AG04450 (cell line): Measurements from ENCODE around the gene RAD9A. TPM values are rescaled to one million over a fixed set of nuclear protein-coding genes. Genes with fewer than 3 reads are reported as not detected.

Experiments used
- CTCF ChIA-PET: fragments of 300-600, 350-600 bp; formaldehyde crosslinking; extraction: SDS; loops from one replicate; lab custom pipeline; 2022; ENCODE audit warnings: antibody characterized with exemption, inconsistent platforms; lab: Charles Lee
- POLR2A ChIA-PET: fragments of 350-600 bp; formaldehyde crosslinking; extraction: SDS; loops from one replicate; lab custom pipeline; 2021; ENCODE audit warnings: antibody characterized with exemption, inconsistent platforms; lab: Yijun Ruan, JAX
- DNase-seq: peaks from one replicate; pipeline ENCODE4 v3.0.0-alpha.2; 2011; ENCODE audit warnings: low read depth, low spot score
- H3K27ac ChIP-seq: one replicate; pipeline ENCODE4 v1.5.1; 2012; ENCODE audit warnings: low read depth, low read length, control low read depth
- H3K27me3 ChIP-seq: one replicate; pipeline ENCODE4 v1.6.0; 2012; ENCODE audit warnings: low read length; ENCODE audit not compliant: control insufficient read depth, insufficient read depth
- H3K4me3 ChIP-seq: 2 replicates; pipeline ENCODE4 v1.5.1; 2011; ENCODE audit warnings: mild to moderate bottlenecking, low read depth, low read length, control low read depth
- H3K9me3 ChIP-seq: 2 replicates; pipeline ENCODE4 v1.5.1; 2012; ENCODE audit warnings: low read length; ENCODE audit not compliant: control insufficient read depth, insufficient read depth
- polyA plus RNA-seq: library from polyadenylated mRNA; depleted of rRNA; stranded (reverse); fragments of >200 nt; gene quantifications from 2 replicates; pipeline ENCODE4 v1.2.3, GENCODE V29; 2011
- TF ChIP-seq, protein P1 (sequence below): IDR thresholded peaks from 2 replicates; pipeline ENCODE4 v1.5.1; 2011; ENCODE audit warnings: low read depth, low read length, control low read depth, inconsistent platforms

The RAD9A gene
- polyA plus RNA-seq, 1 experiment = 3.2 TPM

- ChIA-PET CTCF (no interaction called here), POLR2A (no interaction called here)
- Histone ChIP-seq H3K27me3 (no peaks in the 10 kb centered on the region), H3K4me3 (no peak overlapping the region), H3K9me3 (no peaks in the 10 kb centered on the region; the same call in 1 of the 2 replicates), H3K27ac (peak overlapping the region; percentile 21)
- TF ChIP-seq, protein P1, sequence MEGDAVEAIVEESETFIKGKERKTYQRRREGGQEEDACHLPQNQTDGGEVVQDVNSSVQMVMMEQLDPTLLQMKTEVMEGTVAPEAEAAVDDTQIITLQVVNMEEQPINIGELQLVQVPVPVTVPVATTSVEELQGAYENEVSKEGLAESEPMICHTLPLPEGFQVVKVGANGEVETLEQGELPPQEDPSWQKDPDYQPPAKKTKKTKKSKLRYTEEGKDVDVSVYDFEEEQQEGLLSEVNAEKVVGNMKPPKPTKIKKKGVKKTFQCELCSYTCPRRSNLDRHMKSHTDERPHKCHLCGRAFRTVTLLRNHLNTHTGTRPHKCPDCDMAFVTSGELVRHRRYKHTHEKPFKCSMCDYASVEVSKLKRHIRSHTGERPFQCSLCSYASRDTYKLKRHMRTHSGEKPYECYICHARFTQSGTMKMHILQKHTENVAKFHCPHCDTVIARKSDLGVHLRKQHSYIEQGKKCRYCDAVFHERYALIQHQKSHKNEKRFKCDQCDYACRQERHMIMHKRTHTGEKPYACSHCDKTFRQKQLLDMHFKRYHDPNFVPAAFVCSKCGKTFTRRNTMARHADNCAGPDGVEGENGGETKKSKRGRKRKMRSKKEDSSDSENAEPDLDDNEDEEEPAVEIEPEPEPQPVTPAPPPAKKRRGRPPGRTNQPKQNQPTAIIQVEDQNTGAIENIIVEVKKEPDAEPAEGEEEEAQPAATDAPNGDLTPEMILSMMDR = no peak
- DNase-seq = no peak
Observed at GRCh38 chr11:67440229-67441097, 48.7 kb downstream of the RAD9A start.

DNA sequence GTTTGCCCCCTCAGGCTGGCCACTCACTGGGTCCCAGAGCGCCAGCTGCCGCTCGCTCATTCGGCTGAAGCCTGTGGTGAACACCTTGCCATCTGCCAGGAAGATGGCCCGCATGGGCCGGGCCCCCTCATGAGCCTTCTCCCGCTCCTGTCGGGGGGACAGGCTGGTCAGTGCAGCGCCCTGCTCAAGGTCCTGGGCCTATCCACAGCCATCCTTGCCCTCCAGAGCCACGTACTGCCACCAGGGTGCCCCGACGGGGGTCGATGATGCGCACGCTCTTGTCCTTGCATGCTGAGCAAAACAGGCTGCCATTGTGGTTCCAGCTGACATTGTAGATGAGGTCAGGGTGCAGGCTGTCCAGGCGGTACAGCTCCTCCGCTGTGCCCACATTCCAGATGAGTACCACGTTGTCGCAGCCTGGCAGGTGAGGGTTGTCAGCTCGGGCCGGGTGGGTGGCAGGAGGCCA lies 49.3 kb downstream of the RAD9A start:
- H3K4me3 ChIP-seq = no peak overlapping the region
- no peaks in the 10 kb centered on the region for H3K27me3 ChIP-seq
- TF ChIP-seq, protein P1 = no peak
- H3K9me3 ChIP-seq = no peaks in the 10 kb centered on the region; the same call in 1 of the 2 replicates
- ChIA-PET CTCF (no interaction called here), POLR2A (no interaction called here)
- no peak for DNase-seq
- no peak overlapping the region for H3K27ac ChIP-seq

- no peak for DNase-seq
- peak overlapping the region; percentile 85 for H3K4me3 ChIP-seq
- TF ChIP-seq, protein P1 = no peak
- ChIA-PET POLR2A (no interaction called here), CTCF (no interaction called here)
- no peak overlapping the region for H3K27ac ChIP-seq
- H3K27me3 ChIP-seq = no peaks in the 10 kb centered on the region
- no peaks in the 10 kb centered on the region; the same call in 1 of the 2 replicates for H3K9me3 ChIP-seq
Observed at GRCh38 chr11:67441731-67442351, 50.1 kb downstream of the RAD9A start.

DNA sequence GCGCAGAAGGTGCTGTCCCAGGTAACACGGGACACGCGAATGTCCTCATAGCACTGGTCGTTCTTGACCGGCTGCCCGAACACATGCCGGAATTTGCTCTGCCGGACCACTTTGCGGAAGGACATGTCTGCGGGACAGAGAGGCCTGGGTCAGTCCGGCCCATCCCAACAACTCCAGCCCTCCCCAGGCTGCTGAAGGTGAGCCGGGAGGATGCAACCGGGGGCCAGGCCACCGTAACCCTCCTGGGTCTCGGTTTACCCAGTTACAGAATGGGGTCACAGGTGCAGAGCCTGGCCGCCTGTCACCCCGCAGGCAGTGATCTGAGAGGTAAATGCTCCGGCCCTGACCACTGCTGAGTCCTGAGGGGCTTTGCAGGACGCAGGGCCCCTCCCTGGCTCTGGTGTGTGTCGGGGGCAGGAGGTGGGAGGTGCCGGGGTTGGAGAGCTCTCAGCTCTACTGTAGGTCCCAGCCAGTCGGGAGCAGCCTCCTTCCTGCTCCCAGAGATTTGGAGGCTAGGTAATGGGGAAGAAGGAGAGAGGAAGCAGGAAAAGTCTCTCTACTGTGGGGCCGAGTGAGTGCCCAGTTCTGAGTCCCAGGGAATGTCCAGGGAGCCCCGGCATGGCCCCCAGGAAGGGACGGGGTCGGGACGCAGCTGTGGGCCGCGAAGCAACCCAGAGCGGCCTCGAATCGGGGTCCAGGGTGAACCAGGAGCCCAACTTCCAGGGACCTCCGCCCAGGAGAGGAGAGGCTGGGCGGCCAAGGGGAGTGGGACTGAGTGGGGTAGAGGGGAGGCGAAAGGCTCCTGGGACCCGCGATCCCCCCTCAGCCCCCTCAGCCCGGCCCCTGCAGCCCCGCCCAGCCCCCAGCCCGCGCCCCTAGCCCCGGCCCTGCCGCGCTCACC lies 51.0 kb downstream of the RAD9A start:
- no peak for DNase-seq
- no peaks in the 10 kb centered on the region; the same call in 1 of the 2 replicates for H3K9me3 ChIP-seq
- H3K27ac ChIP-seq = peak overlapping the region; percentile 47
- CTCF ChIA-PET = interaction anchor here (0.6 kb wide), 1 partner anchor 60 kb away, joined by 3 read pairs; no protein-coding TSS in a partner anchor
- H3K4me3 ChIP-seq = peak overlapping the region; percentile 85
- H3K27me3 ChIP-seq = no peaks in the 10 kb centered on the region
- POLR2A ChIA-PET = interaction anchor here (0.6 kb wide), 1 partner anchor 26 kb away, joined by 4 read pairs; the partner anchor contains the start of gene TMEM134
- TF ChIP-seq, protein P1 = no peak
